Metanephros (tissue), 2 donors: Measurements from ENCODE around the gene SENP2. TPM values are rescaled to one million over a fixed set of nuclear protein-coding genes. Genes with fewer than 3 reads are reported as not detected.

Experiments used
- small RNA-seq: library from RNA; depleted of rRNA; stranded (forward); fragments of <200 nt; gene quantifications from one replicate; pipeline ENCODE3, GENCODE V24; 2014; ENCODE audit warnings: low replicate concordance
- total RNA-seq: library from RNA; depleted of rRNA; stranded (reverse); fragments of >200 nt; gene quantifications from one replicate; pipeline ENCODE4 v1.2.3, GENCODE V29; 2014

SENP2 gene
- 26.2 TPM for total RNA-seq

GRCh38 chr3:185585859-185586685 is at the start of gene SENP2:
Gene SENP2 (plus strand): TSS chr3:185586295. CDS start chr3:185586414, 119 bp downstream.

GRCh38 chr3:185552358-185552877 is 33.7 kb upstream of the SENP2 start, which contains the start of gene LIPH:
Gene LIPH (minus strand): TSS chr3:185552588. CDS start chr3:185552471, 117 bp downstream.

Small RNAs within 50 kb of the gene (small RNA-seq; reads per million reads assigned to genes)
- not detected for gene AC133473.1

Other genes starting within 250 kb of the SENP2 start
- 43.4 TPM for gene MAP3K13, start 223.2 kb upstream of the SENP2 start, total RNA-seq
- gene TMEM41A, start 87.3 kb upstream of the SENP2 start, total RNA-seq = 23.1 TPM
- gene LIPH, start 33.7 kb upstream of the SENP2 start, total RNA-seq = 1.9 TPM
- 64.8 TPM for gene IGF2BP2, start 238.7 kb downstream of the SENP2 start, total RNA-seq